Measurements from ENCODE around the gene MAP2K5.

- no peak for TF ChIP-seq STAT6 (CRISPR knock-in tag; conservative IDR thresholded peaks at IDR 0.05; ENCODE audit: low read depth)
- no peak for TF ChIP-seq RORB (CRISPR knock-in tag; IDR thresholded peaks at IDR 0.05)
- TF ChIP-seq, protein P1, sequence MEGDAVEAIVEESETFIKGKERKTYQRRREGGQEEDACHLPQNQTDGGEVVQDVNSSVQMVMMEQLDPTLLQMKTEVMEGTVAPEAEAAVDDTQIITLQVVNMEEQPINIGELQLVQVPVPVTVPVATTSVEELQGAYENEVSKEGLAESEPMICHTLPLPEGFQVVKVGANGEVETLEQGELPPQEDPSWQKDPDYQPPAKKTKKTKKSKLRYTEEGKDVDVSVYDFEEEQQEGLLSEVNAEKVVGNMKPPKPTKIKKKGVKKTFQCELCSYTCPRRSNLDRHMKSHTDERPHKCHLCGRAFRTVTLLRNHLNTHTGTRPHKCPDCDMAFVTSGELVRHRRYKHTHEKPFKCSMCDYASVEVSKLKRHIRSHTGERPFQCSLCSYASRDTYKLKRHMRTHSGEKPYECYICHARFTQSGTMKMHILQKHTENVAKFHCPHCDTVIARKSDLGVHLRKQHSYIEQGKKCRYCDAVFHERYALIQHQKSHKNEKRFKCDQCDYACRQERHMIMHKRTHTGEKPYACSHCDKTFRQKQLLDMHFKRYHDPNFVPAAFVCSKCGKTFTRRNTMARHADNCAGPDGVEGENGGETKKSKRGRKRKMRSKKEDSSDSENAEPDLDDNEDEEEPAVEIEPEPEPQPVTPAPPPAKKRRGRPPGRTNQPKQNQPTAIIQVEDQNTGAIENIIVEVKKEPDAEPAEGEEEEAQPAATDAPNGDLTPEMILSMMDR (IDR thresholded peaks at IDR 0.05) = no peak
- TF ChIP-seq, protein P2, sequence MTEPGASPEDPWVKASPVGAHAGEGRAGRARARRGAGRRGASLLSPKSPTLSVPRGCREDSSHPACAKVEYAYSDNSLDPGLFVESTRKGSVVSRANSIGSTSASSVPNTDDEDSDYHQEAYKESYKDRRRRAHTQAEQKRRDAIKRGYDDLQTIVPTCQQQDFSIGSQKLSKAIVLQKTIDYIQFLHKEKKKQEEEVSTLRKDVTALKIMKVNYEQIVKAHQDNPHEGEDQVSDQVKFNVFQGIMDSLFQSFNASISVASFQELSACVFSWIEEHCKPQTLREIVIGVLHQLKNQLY (CRISPR knock-in tag; IDR thresholded peaks at IDR 0.05) = no peak
- no peak for TF ChIP-seq ZMAT4 (CRISPR knock-in tag; IDR thresholded peaks at IDR 0.05)
- TF ChIP-seq AFF4 (CRISPR knock-in tag; IDR thresholded peaks at IDR 0.05; ENCODE audit: borderline replicate concordance) = no peak
Measured at GRCh38 chr15:67820992-67821783, 278.7 kb downstream of the MAP2K5 start.

Measured in WTC11 (cell line).